ENCODE data around the gene KIF5A.
"Not testable (repeated sequence)": the region's sequence is repeated elsewhere in the genome, so short reads cannot be mapped to it uniquely, and the experiment has no call there.

Gene KIF5A

GRCh38 chr12:57558864-57559263 is 9.0 kb downstream of the KIF5A start:
- DNase-seq = no peak

- no peak for DNase-seq
Measured at GRCh38 chr12:57560516-57560915, 10.7 kb downstream of the KIF5A start.

DNA sequence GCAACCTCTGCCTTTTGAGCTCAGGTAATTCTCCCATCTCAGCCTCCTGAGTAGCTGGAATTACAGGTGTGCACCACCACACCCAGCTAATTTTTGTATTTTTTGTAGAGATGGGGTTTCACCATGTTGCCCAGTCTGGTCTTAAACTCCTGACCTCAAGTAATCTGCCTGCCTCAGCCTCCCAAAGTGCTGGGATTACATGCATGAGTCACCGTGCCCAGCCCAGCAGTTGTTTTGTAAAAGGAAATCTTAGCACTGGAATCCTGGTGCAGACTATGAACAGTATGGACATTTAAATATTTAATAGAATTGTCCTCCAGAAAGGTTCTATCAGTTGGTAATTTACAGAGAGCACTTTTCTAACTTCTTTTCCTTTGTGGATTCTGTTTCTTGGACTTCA is 11.3 kb downstream of the KIF5A start:
- DNase-seq = not testable (repeated sequence)

DNA sequence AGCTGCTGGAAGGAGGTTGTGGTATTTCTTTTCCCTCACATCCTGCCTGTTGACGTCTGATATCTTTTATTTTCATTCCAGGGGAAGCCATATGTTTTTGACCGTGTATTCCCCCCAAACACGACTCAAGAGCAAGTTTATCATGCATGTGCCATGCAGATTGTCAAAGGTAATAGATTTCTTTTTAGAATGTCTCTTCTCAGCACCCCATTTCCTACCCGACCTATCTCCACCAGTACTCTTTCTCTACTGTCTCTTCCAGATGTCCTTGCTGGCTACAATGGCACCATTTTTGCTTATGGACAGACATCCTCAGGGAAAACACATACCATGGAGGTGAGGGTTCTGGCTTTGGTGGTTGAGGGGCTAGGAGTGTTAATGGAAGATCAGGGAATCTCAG is 13.5 kb downstream of the KIF5A start:
- DNase-seq = no peak

- DNase-seq = no peak
Measured at GRCh38 chr12:57564178-57564740, 14.4 kb downstream of the KIF5A start.

GRCh38 chr12:57568838-57569237 is 19.0 kb downstream of the KIF5A start:
- DNase-seq = no peak

GRCh38 chr12:57569858-57570257 is 20.0 kb downstream of the KIF5A start:
- no peak for DNase-seq

- DNase-seq = not testable (repeated sequence)
Measured at GRCh38 chr12:57570438-57570837, 20.6 kb downstream of the KIF5A start.

GRCh38 chr12:57571926-57572762 is 22.3 kb downstream of the KIF5A start:
- DNase-seq = no peak

- no peak for DNase-seq
Measured at GRCh38 chr12:57574795-57575194, 25.0 kb downstream of the KIF5A start.

DNA sequence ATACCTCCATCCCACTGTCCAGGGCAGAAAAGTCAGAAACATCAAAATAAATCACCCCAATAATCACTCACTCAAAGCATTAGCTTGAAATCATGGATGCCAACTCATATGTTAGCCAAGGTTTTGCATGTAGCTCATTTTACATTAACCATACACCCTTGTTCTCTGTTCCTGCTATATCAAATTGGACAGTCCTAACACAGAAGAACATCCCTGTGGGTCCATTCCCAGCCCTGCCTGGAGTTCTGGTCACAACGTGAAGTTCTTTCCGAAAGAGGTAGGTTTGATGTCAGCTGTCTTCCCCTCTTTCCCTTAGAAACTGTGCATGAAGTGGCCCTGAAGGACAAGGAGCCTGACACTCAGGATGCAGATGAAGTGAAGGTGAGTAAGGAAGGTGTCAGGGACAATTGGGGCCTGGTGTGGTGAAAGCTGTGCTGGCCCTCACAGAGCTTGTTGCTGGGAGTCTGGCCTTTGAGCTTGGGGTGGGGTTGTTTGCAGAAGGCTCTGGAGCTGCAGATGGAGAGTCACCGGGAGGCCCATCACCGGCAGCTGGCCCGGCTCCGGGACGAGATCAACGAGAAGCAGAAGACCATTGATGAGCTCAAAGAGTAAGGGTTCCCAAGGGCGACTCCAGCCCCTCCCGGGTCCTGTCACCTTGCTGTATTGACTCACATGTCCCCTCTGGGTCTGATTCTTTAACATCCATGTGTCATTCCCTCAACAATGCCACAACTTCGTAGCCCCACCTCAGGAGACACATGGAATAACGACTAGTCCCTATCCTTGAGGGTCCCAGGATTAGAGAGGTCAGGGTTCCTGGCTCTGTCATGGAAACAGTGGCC is 26.1 kb downstream of the KIF5A start:
- DNase-seq = no peak

DNA sequence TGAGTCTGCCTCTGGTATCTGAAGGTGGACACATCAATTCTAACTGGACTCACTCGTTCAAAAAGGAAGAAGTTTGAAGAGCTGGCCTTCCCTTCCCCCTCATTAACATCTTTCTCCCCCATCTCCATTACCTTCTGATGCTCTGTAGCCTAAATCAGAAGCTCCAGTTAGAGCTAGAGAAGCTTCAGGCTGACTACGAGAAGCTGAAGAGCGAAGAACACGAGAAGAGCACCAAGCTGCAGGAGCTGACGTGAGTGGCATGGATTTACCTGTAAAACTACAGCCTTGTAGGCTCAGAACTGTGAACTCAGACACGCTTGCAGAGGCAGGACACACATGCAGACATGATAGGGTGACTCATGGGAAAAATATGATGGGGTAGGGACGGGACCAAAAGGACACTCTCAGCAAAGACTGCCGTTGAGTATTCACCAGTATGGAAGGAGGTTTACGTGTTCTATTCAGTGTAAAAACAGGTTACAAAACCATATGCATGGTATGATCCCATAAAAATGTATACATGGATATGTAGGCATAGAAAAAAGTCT is 26.8 kb downstream of the KIF5A start:
- no peak for DNase-seq

GRCh38 chr12:57577981-57578758 is 28.3 kb downstream of the KIF5A start:
- no peak for DNase-seq

- DNase-seq = no peak
Measured at GRCh38 chr12:57579011-57579410, 29.2 kb downstream of the KIF5A start.

DNA sequence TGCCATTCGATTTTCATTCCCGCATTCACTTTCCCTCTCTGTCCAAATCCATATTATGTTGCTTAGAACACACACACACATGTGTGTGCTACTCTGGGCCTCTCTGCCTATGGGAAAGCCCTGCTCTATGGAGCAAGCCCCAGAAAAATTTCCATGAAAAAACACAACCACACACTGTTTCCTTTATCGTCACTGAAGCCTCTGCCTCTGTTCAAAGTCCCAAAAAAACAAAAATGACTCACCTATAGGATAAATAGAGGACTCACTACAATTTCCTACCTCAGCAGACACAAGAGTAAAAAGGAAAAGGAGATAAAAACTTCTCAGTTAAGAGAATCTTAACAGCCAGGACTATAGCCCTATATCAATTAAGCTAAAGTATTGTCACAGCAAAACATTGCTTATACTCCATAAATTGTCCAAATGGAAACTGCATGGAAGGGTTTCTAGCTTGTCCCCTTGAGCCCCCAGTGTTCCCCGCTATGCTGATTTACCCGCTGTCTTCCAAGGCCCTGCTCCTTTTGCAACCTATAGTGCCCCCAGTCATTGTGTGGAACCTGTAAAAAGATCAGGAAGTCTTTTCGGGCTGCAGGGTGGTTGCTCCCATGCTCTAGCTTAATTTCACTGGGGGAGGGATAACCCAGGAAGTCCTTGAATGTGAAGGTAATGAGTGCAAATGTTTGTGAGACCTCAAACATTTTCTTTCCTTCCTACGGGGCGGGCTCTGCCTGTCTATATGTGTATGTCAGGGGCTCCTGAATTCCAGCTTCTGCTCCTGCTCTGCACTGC is 30.0 kb downstream of the KIF5A start:
- DNase-seq = no peak

- no peak for DNase-seq
Measured at GRCh38 chr12:57580466-57580795, 30.6 kb downstream of the KIF5A start.

DNA sequence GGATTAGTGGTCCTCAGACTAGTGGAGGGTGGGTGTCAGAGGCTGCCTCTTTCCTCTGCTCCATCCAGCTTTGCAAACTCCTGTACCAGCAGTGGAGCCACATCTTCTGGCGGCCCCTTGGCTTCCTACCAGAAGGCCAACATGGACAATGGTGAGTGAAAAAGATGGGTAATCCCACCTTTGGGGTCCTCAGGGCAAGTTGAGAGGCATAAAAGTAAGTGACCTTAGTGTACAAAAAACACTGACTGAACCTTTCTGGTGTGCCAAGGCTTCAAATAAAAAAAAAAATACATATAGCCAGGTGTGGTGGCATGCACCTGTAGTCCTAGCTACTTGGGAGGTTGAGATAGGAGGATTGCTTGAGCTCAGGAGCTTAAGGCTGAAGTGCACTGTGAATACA is 32.0 kb downstream of the KIF5A start:
- DNase-seq = no peak

GRCh38 chr12:57582440-57582839 is 32.6 kb downstream of the KIF5A start:
- DNase-seq = no peak

- peak; percentile 59 for DNase-seq
Measured at GRCh38 chr12:57583008-57583831, 33.4 kb downstream of the KIF5A start.

DNA sequence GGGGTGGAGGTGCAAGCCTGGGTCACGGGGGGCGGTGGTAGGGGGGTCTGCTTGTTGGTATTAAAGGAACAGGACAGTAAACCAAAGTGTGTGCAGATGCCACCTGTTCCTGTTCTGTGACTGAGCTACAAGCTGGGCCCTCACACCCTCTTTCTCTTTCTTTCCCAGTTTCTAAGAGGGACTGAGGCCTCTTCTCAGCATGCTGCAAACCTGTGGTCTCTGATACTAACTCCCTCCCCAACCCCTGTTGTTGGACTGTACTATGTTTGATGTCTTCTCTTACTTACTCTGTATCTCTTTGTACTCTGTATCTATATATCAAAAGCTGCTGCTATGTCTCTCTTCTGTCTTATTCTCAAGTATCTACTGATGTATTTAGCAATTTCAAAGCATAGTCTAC is 34.2 kb downstream of the KIF5A start:
- DNase-seq = no peak

DNA sequence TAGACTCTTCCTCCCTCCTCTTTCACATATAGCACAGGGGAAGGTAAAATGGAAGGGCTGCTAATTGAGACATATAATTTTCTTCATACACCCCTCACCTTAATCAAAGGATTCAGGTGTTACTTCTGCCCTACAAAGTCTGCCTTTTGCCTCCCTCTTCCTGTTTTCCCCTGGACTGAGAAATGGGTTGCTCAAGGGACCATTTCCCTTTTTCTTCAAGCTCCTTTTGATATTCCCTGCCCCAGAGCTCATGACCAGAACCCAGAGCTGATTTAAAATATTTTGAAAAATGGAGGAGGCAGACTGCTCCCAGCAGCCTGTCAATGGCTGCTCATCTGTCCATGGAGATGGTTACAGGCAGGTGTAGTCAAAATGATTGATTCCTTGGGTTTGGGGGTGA is 34.8 kb downstream of the KIF5A start:
- no peak for DNase-seq

All from right kidney (tissue), 1 donor.